ENCODE data around the gene TOR4A. TPM values are rescaled to one million over a fixed set of nuclear protein-coding genes. Genes with fewer than 3 reads are reported as not detected.

TOR4A gene
- polyA plus RNA-seq, 2 of the 4 experiments (the other 2 are of a cell fraction): 9.8 to 18.6 TPM

GRCh38 chr9:137317021-137317717, 39.6 kb downstream of the TOR4A start (continued):
- no peak for TF ChIP-seq PHF8 (IDR thresholded peaks at IDR 0.05; ENCODE audit: borderline replicate concordance, low read depth)
- no peak for TF ChIP-seq KDM5A (IDR thresholded peaks at IDR 0.05)
- TF ChIP-seq BCL3 (IDR thresholded peaks at IDR 0.05): no peak
- no peak for TF ChIP-seq FOXS1 (CRISPR knock-in tag; IDR thresholded peaks at IDR 0.05)
- TF ChIP-seq RCOR1 (IDR thresholded peaks at IDR 0.05; ENCODE audit: low read depth, low read length): no peak

GRCh38 chr9:137317718-137318511, 40.4 kb downstream of the TOR4A start:
- ChIA-PET CTCF (interaction anchor here (1.1 to 2.9 kb wide), 2 partner anchors 15 to 31 kb away, joined by 3 to 17 read pairs; partner anchors contain the start of gene NRARP), POLR2A (interaction anchor here (1.7 kb wide), 1 partner anchor 16 kb away, joined by 4 read pairs; the partner anchor contains the start of gene NRARP)
- no peak overlapping the region for H3K4me2 ChIP-seq
- no peak overlapping the region for H3K4me3 ChIP-seq
- FAIRE-seq: no peak
- DNase-seq (ENCODE audit: low read depth in 1 of 2, low spot score in 1 of 2): peak in 1 of 2 experiments; percentile 13
- H3K27ac ChIP-seq: peak overlapping the region in 1 of 2 experiments; percentile 96; a peak in 3 of 6 replicates
- no peak for ATAC-seq
- no peaks in the 10 kb centered on the region for H3K9me3 ChIP-seq
- peaks cover 20% of the 10 kb centered on the region for H3K4me1 ChIP-seq
- TF ChIP-seq NR3C1 (IDR thresholded peaks at IDR 0.05) (no peak), RNF2 (IDR thresholded peaks at IDR 0.05; ENCODE audit: borderline replicate concordance, low read depth) (no peak)
- 89% methylated on average over 14 of the region's 24 CpGs for WGBS (ENCODE audit: missing lambda C conversion rate)

GRCh38 chr9:137318602-137319001, 41.1 kb downstream of the TOR4A start:
- POLR2A ChIA-PET: interaction anchor here (1.7 kb wide), 1 partner anchor 16 kb away, joined by 4 read pairs; the partner anchor contains the start of gene NRARP

GRCh38 chr9:137319011-137319738, 41.6 kb downstream of the TOR4A start:
- Histone ChIP-seq H3K9me3 (no peaks in the 10 kb centered on the region), H3K4me2 (no peak overlapping the region), H3K27ac (no peak overlapping the region; a peak in 1 of 6 replicates), H3K4me3 (no peak overlapping the region), H3K4me1 (peaks cover 20% of the 10 kb centered on the region)
- no peak for FAIRE-seq
- 80% methylated on average over 25 of the region's 26 CpGs for WGBS (ENCODE audit: missing lambda C conversion rate)
- POLR2A ChIA-PET: interaction anchor here (1.7 kb wide), 1 partner anchor 17 kb away, joined by 4 read pairs; the partner anchor contains the start of gene NRARP
- peak in 1 of 2 experiments; percentile 44 for DNase-seq (ENCODE audit: low read depth in 1 of 2, low spot score in 1 of 2)
- peak in 1 of 2 experiments; percentile 60; a peak in 3 of 6 replicates for ATAC-seq
- TF ChIP-seq HOXB13 (CRISPR knock-in tag; IDR thresholded peaks at IDR 0.05; ENCODE audit: low read depth) (no peak), ZSCAN20 (CRISPR knock-in tag; IDR thresholded peaks at IDR 0.05) (no peak), CTCF (IDR thresholded peaks at IDR 0.05) (no peak), FOXS1 (CRISPR knock-in tag; IDR thresholded peaks at IDR 0.05) (no peak), JUNB (IDR thresholded peaks at IDR 0.05) (no peak), FOSB (CRISPR knock-in tag; IDR thresholded peaks at IDR 0.05) (no peak)
- CTCF ChIA-PET: interaction anchor here (0.6 to 1.0 kb wide), 4 partner anchors 12 to 105 kb away, joined by 3 to 4 read pairs (median 3); partner anchors contain the start of gene NRARP

More at GRCh38 chr9:137318602-137319001, 41.1 kb downstream of the TOR4A start:
- no peak overlapping the region for H3K4me2 ChIP-seq
- no peaks in the 10 kb centered on the region for H3K9me3 ChIP-seq
- CTCF ChIA-PET: interaction anchor here (0.6 to 2.9 kb wide), 4 partner anchors 11 to 105 kb away, joined by 3 to 17 read pairs (median 3); partner anchors contain the start of gene NRARP
- no peak for FAIRE-seq
- H3K4me3 ChIP-seq: no peak overlapping the region
- WGBS (ENCODE audit: missing lambda C conversion rate): 75% methylated on average over 16 of the region's 18 CpGs
- peaks cover 20% of the 10 kb centered on the region for H3K4me1 ChIP-seq
- no peak for DNase-seq (ENCODE audit: low read depth in 1 of 2, low spot score in 1 of 2)
- TF ChIP-seq ESRRA (IDR thresholded peaks at IDR 0.05; ENCODE audit: borderline replicate concordance, low read length) (no peak), EHMT2 (IDR thresholded peaks at IDR 0.05; ENCODE audit: low read depth) (no peak), KDM5A (IDR thresholded peaks at IDR 0.05) (no peak), ATOH8 (CRISPR knock-in tag; IDR thresholded peaks at IDR 0.05; ENCODE audit: low read depth) (no peak), CHD2 (IDR thresholded peaks at IDR 0.05; ENCODE audit: low read length, partially characterized antibody) (no peak), EHF (CRISPR knock-in tag; IDR thresholded peaks at IDR 0.05) (no peak), MYC (IDR thresholded peaks at IDR 0.05; ENCODE audit: borderline replicate concordance, low read length) (no peak)
- ATAC-seq: no peak
- H3K27ac ChIP-seq: no peak overlapping the region; a peak in 1 of 6 replicates
